ENCODE results near the gene FOXI2. TPM values are rescaled to one million over a fixed set of nuclear protein-coding genes. Genes with fewer than 3 reads are reported as not detected.

The FOXI2 gene
- total and polyA plus RNA-seq, 2 of the 4 experiments (the other 2 are of a cell fraction): not detected

GRCh38 chr10:127690176-127690835, 46.7 kb upstream of the FOXI2 start:
- in situ Hi-C loops (cut with MboI; ENCODE audit: low sequenced_read_pairs): no loop called here
- Histone ChIP-seq H4K5ac (ENCODE audit: low read depth, low read length) (no peak overlapping the region), H3K4me2 (ENCODE audit: low read depth, low read length) (no peak overlapping the region), H2BK20ac (ENCODE audit: low read depth, low read length) (no peak overlapping the region), H3K9ac (ENCODE audit: low read depth, low read length) (no peak overlapping the region), H3K9me3 (ENCODE audit: control insufficient read depth, insufficient read depth, low read length) (peaks cover 13% of the 10 kb centered on the region), H4K20me1 (ENCODE audit: insufficient read depth, low read length) (no peaks in the 10 kb centered on the region), H3K9me1 (ENCODE audit: insufficient read depth, low read length) (no peaks in the 10 kb centered on the region), H2AFZ (replicated peaks; ENCODE audit: low read length, poor library complexity) (no peak overlapping the region), H3K4me1 (ENCODE audit: control insufficient read depth, insufficient read depth, low read length) (no peaks in the 10 kb centered on the region), H2BK120ac (ENCODE audit: low read depth, low read length) (no peak overlapping the region), H3K4ac (ENCODE audit: low read depth, low read length) (no peak overlapping the region), H3K56ac (ENCODE audit: extremely low read depth, insufficient read depth, low read length) (no peak overlapping the region), H3K36me3 (ENCODE audit: control insufficient read depth, insufficient read depth, low read length) (no peaks in the 10 kb centered on the region), H2BK5ac (ENCODE audit: low read depth, low read length, poor library complexity, severe bottlenecking) (no peak overlapping the region), H3K27me3 (ENCODE audit: control insufficient read depth, insufficient read depth, low read length) (no peaks in the 10 kb centered on the region), H4K8ac (ENCODE audit: low read depth in 2 of 2, low read length in 2 of 2) (no peak overlapping the region), H3K23ac (ENCODE audit: low read depth, low read length) (no peak overlapping the region), H3K79me1 (ENCODE audit: low read depth in 1 of 2, low read length in 2 of 2) (no peaks in the 10 kb centered on the region), H3K18ac (ENCODE audit: low read depth, low read length) (no peak overlapping the region), H3K27ac (ENCODE audit: insufficient read depth, low read length) (no peak overlapping the region), H4K91ac (ENCODE audit: insufficient read depth, low read depth, low read length) (no peak overlapping the region), H2AK5ac (ENCODE audit: low read depth, low read length) (no peak overlapping the region), H3K14ac (replicated peaks; ENCODE audit: low read depth, low read length) (no peak overlapping the region), H2BK15ac (ENCODE audit: low read depth, low read length) (no peak overlapping the region), H3K4me3 (ENCODE audit: insufficient read depth, low read depth, low read length) (no peak overlapping the region), H2AK9ac (replicated peaks; ENCODE audit: low read depth, low read length, poor library complexity) (no peak overlapping the region)
- TF ChIP-seq SMC3 (IDR thresholded peaks at IDR 0.05; ENCODE audit: low read depth, low read length) (no peak), RAD21 (IDR thresholded peaks at IDR 0.05; ENCODE audit: low read length) (no peak), MAZ (IDR thresholded peaks at IDR 0.05; ENCODE audit: borderline replicate concordance, low read depth, low read length) (no peak), CTCF (conservative IDR thresholded peaks at IDR 0.05; ENCODE audit: low read depth, low read length) (no peak), RCOR1 (IDR thresholded peaks at IDR 0.05; ENCODE audit: insufficient replicate concordance, low read length) (no peak)
- ChIA-PET CTCF (no interaction called here), POLR2A (ENCODE audit: unreplicated experiment) (no interaction called here)
- intact Hi-C loops (cut with micrococcal nuclease): no loop called here
- dilution Hi-C loops (cut with HindIII; ENCODE audit: low sequenced_read_pairs, unreplicated experiment): no loop called here
- no CpG with 5 or more reads among the region's 2 CpGs for WGBS, 2 experiments (ENCODE audit: extremely low coverage in 2 of 2, insufficient read length in 1 of 2)
- no TSS peak for BruUV-seq (replicated peaks)
- DNase-seq: no peak
- no peak for ATAC-seq (ENCODE audit: low read depth)
